ENCODE results near the gene SPACDR.

Gene SPACDR

GRCh38 chr7:100431286-100431735, 32.7 kb downstream of the SPACDR start:
- Histone ChIP-seq H3K9me3 (ENCODE audit: control insufficient read depth, low read length) (no peaks in the 10 kb centered on the region), H3K4me3 (ENCODE audit: low read length) (peak overlapping the region; percentile 98), H3K4me1 (ENCODE audit: control insufficient read depth, insufficient read depth, low read length) (peaks cover 36% of the 10 kb centered on the region)

GRCh38 chr7:100430493-100431285, 33.4 kb downstream of the SPACDR start:
- peaks cover 30% of the 10 kb centered on the region for H3K36me3 ChIP-seq (ENCODE audit: control insufficient read depth, insufficient read depth, low read length, severe bottlenecking)
- peak; percentile 44 for DNase-seq (ENCODE audit: low read depth)

More at GRCh38 chr7:100431286-100431735, 32.7 kb downstream of the SPACDR start:
- H3K27me3 ChIP-seq (replicated peaks; ENCODE audit: control insufficient read depth, insufficient read depth, low read length): no peaks in the 10 kb centered on the region
- peak overlapping the region; percentile 95 for H3K9ac ChIP-seq (ENCODE audit: low read length)
- peaks cover 30% of the 10 kb centered on the region for H3K36me3 ChIP-seq (ENCODE audit: control insufficient read depth, insufficient read depth, low read length, severe bottlenecking)
- DNase-seq (ENCODE audit: low read depth): no peak

GRCh38 chr7:100429637-100430492, 34.2 kb downstream of the SPACDR start, which contains the start of gene MEPCE:
Gene MEPCE, plus strand, starts transcription at chr7:100429831. Its CDS starts 188 bp downstream, at chr7:100430019.
- DNase-seq (ENCODE audit: low read depth): peak; percentile 100
- peak within 1 kb of the TSS; percentile 98 for H3K4me3 ChIP-seq (ENCODE audit: low read length)
- H3K9me3 ChIP-seq (ENCODE audit: control insufficient read depth, low read length): no peaks in the 10 kb centered on the region
- peaks cover 30% of the 10 kb centered on the region for H3K36me3 ChIP-seq (ENCODE audit: control insufficient read depth, insufficient read depth, low read length, severe bottlenecking)
- peaks cover 29% of the 10 kb centered on the region for H3K4me1 ChIP-seq (ENCODE audit: control insufficient read depth, insufficient read depth, low read length)
- peak within 1 kb of the TSS; percentile 95 for H3K9ac ChIP-seq (ENCODE audit: low read length)
- no peaks in the 10 kb centered on the region for H3K27me3 ChIP-seq (replicated peaks; ENCODE audit: control insufficient read depth, insufficient read depth, low read length)

More at GRCh38 chr7:100430493-100431285, 33.4 kb downstream of the SPACDR start:
- Histone ChIP-seq H3K4me1 (ENCODE audit: control insufficient read depth, insufficient read depth, low read length) (peaks cover 36% of the 10 kb centered on the region), H3K27me3 (replicated peaks; ENCODE audit: control insufficient read depth, insufficient read depth, low read length) (no peaks in the 10 kb centered on the region), H3K4me3 (ENCODE audit: low read length) (peak overlapping the region; percentile 98), H3K9me3 (ENCODE audit: control insufficient read depth, low read length) (no peaks in the 10 kb centered on the region), H3K9ac (ENCODE audit: low read length) (peak overlapping the region; percentile 95)

- peaks cover 24% of the 10 kb centered on the region for H3K36me3 ChIP-seq (ENCODE audit: control insufficient read depth, insufficient read depth, low read length, severe bottlenecking)
- H3K9ac ChIP-seq (ENCODE audit: low read length): peak overlapping the region; percentile 95
- H3K27me3 ChIP-seq (replicated peaks; ENCODE audit: control insufficient read depth, insufficient read depth, low read length): no peaks in the 10 kb centered on the region
- peak overlapping the region; percentile 98 for H3K4me3 ChIP-seq (ENCODE audit: low read length)
- DNase-seq (ENCODE audit: low read depth): peak; percentile 100
- peaks cover 28% of the 10 kb centered on the region for H3K4me1 ChIP-seq (ENCODE audit: control insufficient read depth, insufficient read depth, low read length)
- H3K9me3 ChIP-seq (ENCODE audit: control insufficient read depth, low read length): no peaks in the 10 kb centered on the region
These were observed 35.0 kb downstream of the SPACDR start for GRCh38 chr7:100428967-100429636.

- H3K4me3 ChIP-seq (ENCODE audit: low read length): peak within 1 kb of the TSS; percentile 98
- H3K9ac ChIP-seq (ENCODE audit: low read length): peak within 1 kb of the TSS; percentile 95
- H3K27me3 ChIP-seq (replicated peaks; ENCODE audit: control insufficient read depth, insufficient read depth, low read length): no peaks in the 10 kb centered on the region
- no peaks in the 10 kb centered on the region for H3K9me3 ChIP-seq (ENCODE audit: control insufficient read depth, low read length)
- DNase-seq (ENCODE audit: low read depth): peak; percentile 98
- H3K36me3 ChIP-seq (ENCODE audit: control insufficient read depth, insufficient read depth, low read length, severe bottlenecking): peaks cover 17% of the 10 kb centered on the region
- H3K4me1 ChIP-seq (ENCODE audit: control insufficient read depth, insufficient read depth, low read length): peaks cover 28% of the 10 kb centered on the region
These were observed 35.7 kb downstream of the SPACDR start, which contains the start of gene ZCWPW1 for GRCh38 chr7:100428199-100428966. Gene ZCWPW1, minus strand, starts transcription at chr7:100428703. Its CDS starts 8,054 bp downstream, at chr7:100420649.

- Histone ChIP-seq H3K9me3 (ENCODE audit: control insufficient read depth, low read length) (no peaks in the 10 kb centered on the region), H3K4me1 (ENCODE audit: control insufficient read depth, insufficient read depth, low read length) (peaks cover 28% of the 10 kb centered on the region), H3K36me3 (ENCODE audit: control insufficient read depth, insufficient read depth, low read length, severe bottlenecking) (peaks cover 11% of the 10 kb centered on the region), H3K4me3 (ENCODE audit: low read length) (peak overlapping the region; percentile 98), H3K27me3 (replicated peaks; ENCODE audit: control insufficient read depth, insufficient read depth, low read length) (no peaks in the 10 kb centered on the region), H3K9ac (ENCODE audit: low read length) (peak overlapping the region; percentile 95)
- DNase-seq (ENCODE audit: low read depth): no peak
These were observed 36.3 kb downstream of the SPACDR start for GRCh38 chr7:100427762-100428198.

- Histone ChIP-seq H3K9me3 (ENCODE audit: control insufficient read depth, low read length) (no peaks in the 10 kb centered on the region), H3K27me3 (replicated peaks; ENCODE audit: control insufficient read depth, insufficient read depth, low read length) (no peaks in the 10 kb centered on the region), H3K9ac (ENCODE audit: low read length) (no peak overlapping the region), H3K36me3 (ENCODE audit: control insufficient read depth, insufficient read depth, low read length, severe bottlenecking) (peaks cover 1% of the 10 kb centered on the region), H3K4me1 (ENCODE audit: control insufficient read depth, insufficient read depth, low read length) (peaks cover 17% of the 10 kb centered on the region), H3K4me3 (ENCODE audit: low read length) (no peak overlapping the region)
- no peak for DNase-seq (ENCODE audit: low read depth)
These were observed 37.5 kb downstream of the SPACDR start for GRCh38 chr7:100426516-100426915.

- Histone ChIP-seq H3K27me3 (replicated peaks; ENCODE audit: control insufficient read depth, insufficient read depth, low read length) (no peaks in the 10 kb centered on the region), H3K9ac (ENCODE audit: low read length) (no peak overlapping the region), H3K4me1 (ENCODE audit: control insufficient read depth, insufficient read depth, low read length) (peaks cover 5% of the 10 kb centered on the region), H3K36me3 (ENCODE audit: control insufficient read depth, insufficient read depth, low read length, severe bottlenecking) (no peaks in the 10 kb centered on the region), H3K9me3 (ENCODE audit: control insufficient read depth, low read length) (no peaks in the 10 kb centered on the region), H3K4me3 (ENCODE audit: low read length) (no peak overlapping the region)
- DNase-seq (ENCODE audit: low read depth): no peak
These were observed 38.7 kb downstream of the SPACDR start for GRCh38 chr7:100425347-100425746.

GRCh38 chr7:100423315-100423714, 40.7 kb downstream of the SPACDR start:
- no peak for DNase-seq (ENCODE audit: low read depth)
- Histone ChIP-seq H3K9me3 (ENCODE audit: control insufficient read depth, low read length) (no peaks in the 10 kb centered on the region), H3K27me3 (replicated peaks; ENCODE audit: control insufficient read depth, insufficient read depth, low read length) (no peaks in the 10 kb centered on the region), H3K4me1 (ENCODE audit: control insufficient read depth, insufficient read depth, low read length) (peaks cover 20% of the 10 kb centered on the region), H3K36me3 (ENCODE audit: control insufficient read depth, insufficient read depth, low read length, severe bottlenecking) (no peaks in the 10 kb centered on the region), H3K9ac (ENCODE audit: low read length) (no peak overlapping the region), H3K4me3 (ENCODE audit: low read length) (no peak overlapping the region)

- H3K9ac ChIP-seq (ENCODE audit: low read length): no peak overlapping the region
- peaks cover 4% of the 10 kb centered on the region for H3K36me3 ChIP-seq (ENCODE audit: control insufficient read depth, insufficient read depth, low read length, severe bottlenecking)
- no peaks in the 10 kb centered on the region for H3K27me3 ChIP-seq (replicated peaks; ENCODE audit: control insufficient read depth, insufficient read depth, low read length)
- no peaks in the 10 kb centered on the region for H3K9me3 ChIP-seq (ENCODE audit: control insufficient read depth, low read length)
- no peak for DNase-seq (ENCODE audit: low read depth)
- H3K4me3 ChIP-seq (ENCODE audit: low read length): no peak overlapping the region
- H3K4me1 ChIP-seq (ENCODE audit: control insufficient read depth, insufficient read depth, low read length): peaks cover 14% of the 10 kb centered on the region
These were observed 44.3 kb downstream of the SPACDR start for GRCh38 chr7:100419660-100420226.

All from adipocyte (in vitro differentiated cells).